GM19372 (cell line): Measurements from ENCODE around the gene BCL2L1.

ENCODE experiments used
- ATAC-seq: cut with Tn5 transposase; IDR thresholded peaks from one replicate; pipeline ENCODE4 v1.9.1; 2021; ENCODE audit warnings: mild to moderate bottlenecking, low read depth, moderate library complexity; ENCODE audit not compliant: unreplicated experiment

BCL2L1 gene

GRCh38 chr20:31617432-31618104 lies 105.1 kb downstream of the BCL2L1 start:
- ATAC-seq: no peak

- no peak for ATAC-seq
These were observed 107.3 kb downstream of the BCL2L1 start for GRCh38 chr20:31615416-31615815.
